GM19099 (cell line): ENCODE data around the gene MYH6.

Source experiments
- POLR2A ChIP-seq: IDR thresholded peaks from 3 replicates; pipeline ENCODE4 v1.6.1; 2011; ENCODE audit warnings: low read depth; ENCODE audit not compliant: insufficient read length; ENCODE audit errors: extremely low read depth

The MYH6 gene

DNA sequence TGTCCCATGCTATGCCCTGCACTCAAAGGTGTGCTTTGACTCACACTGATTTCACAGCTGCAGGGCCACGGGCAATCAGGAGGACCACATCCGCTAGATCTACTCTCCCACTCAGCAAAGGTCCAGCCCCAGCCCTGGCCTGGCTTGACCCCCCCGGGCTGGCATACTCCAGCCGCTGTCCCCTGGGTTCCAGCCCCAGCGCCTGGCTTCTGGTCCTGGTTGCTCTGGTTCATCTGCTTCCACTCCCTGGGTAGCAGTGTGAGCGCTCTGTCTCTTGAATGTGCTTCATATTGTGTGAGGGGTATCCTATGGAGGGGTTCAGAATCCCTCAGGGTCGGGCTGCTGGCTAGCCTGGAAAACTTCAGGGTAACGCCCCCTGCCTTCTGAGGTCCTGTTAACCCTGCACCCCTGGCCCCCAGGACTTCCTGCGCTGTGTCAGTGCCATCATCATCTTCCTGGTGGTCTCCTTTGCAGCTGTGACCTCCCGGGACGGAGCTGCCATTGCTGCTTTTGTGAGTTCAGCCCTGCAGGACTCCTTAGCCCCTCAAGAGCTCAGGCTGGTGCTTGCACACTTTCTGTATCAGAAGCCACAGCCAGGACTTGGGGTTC is 29.4 kb downstream of the MYH6 start:
- TF ChIP-seq POLR2A = no peak

DNA sequence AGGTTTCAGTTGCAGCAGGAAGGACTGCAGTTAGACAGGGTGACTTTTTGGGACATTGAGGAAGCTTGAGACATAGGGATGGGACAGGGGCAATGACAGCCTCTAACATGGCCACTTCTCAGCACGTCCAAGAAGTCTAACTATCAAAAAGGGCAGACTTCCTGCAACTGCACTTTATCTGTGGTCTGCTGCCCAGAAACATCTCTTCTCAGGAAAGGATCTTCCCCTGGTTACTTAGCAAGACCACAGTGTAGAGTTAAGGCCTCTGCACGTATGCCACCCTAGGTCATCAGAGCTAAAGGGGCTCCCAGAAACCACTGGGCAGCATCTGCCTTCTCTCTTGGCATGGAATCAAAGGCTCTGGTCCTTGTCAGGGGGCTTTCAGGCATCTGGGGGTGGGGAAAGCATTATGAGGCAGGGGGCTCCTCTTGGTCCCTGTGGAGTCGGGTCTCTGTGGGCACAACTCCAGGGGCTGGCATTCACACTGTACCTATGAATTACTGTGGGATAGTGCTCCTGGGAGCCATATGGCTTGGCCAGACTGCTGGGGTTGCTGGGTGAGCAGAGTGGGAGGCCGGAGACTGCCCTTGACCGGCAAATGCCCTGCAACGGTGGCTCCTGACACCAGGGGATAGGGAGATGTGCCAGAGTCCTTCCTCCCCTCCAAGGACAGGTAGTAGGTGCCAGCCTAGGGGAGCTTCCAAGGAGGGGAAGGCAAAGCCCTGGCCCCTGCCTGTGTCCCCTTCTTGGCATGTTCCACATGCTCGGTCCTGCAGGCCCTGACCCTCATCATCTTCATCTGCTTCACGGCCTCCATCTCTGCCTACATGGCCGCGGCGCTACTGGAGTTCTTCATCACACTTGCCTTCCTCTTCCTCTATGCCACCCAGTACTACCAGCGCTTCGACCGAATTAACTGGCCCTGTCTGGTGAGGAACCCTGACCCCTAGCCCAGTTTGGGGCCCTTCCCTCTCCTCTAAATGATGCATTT is 30.2 kb downstream of the MYH6 start:
- no peak for TF ChIP-seq POLR2A

DNA sequence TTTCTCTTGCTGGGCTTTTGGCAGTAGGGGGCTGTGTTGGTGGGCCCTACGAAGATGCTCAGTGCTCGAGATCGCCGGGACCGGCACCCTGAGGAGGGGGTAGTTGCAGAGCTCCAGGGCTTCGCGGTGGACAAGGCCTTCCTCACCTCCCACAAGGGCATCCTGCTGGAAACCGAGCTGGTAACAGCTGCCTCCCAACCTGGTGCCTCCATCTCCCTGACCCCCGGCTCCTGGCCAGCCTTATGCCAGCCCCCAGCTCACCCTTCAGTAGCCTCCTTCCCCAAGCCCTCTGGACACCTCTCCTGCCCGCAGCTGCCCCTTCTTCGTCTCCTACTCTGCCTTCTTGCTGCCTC is 30.9 kb downstream of the MYH6 start:
- no peak for TF ChIP-seq POLR2A

DNA sequence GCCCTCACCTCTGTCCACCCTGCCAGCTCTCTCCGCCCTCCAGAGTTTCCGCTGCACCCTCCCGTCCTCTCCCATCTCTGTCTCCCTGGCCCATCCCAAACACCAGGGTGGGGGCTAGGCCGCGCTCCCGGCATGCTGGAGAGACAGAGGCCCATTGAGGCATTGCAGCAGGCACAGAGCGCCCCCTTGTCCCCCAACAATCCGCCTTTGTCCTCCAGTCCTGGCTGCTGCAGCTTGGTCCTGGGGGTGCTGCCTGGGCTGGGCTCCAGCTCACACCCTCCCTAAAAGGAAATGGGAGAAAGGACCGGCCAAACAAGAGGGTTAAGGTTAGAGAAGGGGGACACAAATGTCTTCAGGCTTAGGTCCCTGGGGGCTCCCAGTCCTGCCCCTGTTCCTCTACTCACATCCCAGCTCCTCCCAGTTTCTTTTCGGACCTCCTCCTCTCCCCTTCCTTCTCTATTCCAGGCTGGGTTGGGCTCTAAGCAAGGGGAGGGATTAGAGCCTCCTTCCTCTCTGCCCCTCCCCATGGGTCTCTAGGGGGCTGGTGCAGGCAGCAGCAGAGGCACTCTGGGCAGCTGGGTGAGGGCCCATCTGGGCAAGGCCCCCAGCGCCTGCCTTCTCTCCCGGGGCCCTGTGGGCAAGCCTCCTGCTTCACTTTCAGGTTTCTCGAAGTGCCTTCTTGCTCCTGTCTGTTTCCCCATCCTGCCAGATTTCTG is 31.4 kb downstream of the MYH6 start, which contains the start of gene CMTM5:
TSS of gene CMTM5 (plus strand) at position 565 of the 716 bp plus-strand sequence. CDS start 206 bp downstream, outside the sequence.
- TF ChIP-seq POLR2A = no peak

DNA sequence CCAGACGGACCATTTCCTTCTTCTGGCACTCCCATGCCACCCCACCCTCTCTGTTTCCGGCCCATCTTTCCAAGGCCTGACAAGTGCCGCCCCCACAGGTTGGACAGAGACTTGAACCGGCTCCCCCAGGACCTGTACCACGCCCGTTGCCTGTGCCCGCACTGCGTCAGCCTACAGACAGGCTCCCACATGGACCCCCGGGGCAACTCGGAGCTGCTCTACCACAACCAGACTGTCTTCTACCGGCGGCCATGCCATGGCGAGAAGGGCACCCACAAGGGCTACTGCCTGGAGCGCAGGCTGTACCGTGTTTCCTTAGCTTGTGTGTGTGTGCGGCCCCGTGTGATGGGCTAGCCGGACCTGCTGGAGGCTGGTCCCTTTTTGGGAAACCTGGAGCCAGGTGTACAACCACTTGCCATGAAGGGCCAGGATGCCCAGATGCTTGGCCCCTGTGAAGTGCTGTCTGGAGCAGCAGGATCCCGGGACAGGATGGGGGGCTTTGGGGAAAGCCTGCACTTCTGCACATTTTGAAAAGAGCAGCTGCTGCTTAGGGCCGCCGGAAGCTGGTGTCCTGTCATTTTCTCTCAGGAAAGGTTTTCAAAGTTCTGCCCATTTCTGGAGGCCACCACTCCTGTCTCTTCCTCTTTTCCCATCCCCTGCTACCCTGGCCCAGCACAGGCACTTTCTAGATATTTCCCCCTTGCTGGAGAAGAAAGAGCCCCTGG is 32.4 kb downstream of the MYH6 start:
- no peak for TF ChIP-seq POLR2A

DNA sequence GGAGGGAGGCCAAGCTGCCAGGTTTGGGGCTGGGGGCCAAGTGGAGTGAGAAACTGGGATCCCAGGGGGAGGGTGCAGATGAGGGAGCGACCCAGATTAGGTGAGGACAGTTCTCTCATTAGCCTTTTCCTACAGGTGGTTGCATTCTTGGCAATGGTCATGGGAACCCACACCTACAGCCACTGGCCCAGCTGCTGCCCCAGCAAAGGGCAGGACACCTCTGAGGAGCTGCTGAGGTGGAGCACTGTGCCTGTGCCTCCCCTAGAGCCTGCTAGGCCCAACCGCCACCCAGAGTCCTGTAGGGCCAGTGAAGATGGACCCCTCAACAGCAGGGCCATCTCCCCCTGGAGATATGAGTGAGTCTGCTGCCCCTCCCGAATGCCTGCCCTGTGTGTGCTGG is 35.0 kb downstream of the MYH6 start:
- no peak for TF ChIP-seq POLR2A

DNA sequence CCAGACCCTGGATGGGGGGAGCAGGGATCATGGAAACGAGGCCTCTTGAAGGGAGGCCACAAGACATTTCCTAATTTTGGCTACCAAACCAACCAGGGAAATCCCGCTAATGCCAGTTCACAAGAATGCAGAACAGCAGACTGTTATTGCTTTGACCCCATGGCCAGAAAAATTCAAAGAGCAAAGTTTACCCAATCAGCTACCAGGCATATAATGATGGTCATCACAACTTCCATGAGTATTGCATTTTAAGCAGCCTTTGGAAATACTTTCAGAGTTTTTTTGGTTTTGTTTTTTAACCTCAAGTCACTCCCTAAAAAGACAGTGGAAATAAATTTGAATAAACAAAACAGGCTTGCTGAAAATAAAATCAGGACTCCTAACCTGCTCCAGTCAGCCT is 35.6 kb downstream of the MYH6 start, which contains the start of gene IL25:
TSS of gene IL25 (plus strand) at position 301 of the 400 bp plus-strand sequence.
- no peak for TF ChIP-seq POLR2A

DNA sequence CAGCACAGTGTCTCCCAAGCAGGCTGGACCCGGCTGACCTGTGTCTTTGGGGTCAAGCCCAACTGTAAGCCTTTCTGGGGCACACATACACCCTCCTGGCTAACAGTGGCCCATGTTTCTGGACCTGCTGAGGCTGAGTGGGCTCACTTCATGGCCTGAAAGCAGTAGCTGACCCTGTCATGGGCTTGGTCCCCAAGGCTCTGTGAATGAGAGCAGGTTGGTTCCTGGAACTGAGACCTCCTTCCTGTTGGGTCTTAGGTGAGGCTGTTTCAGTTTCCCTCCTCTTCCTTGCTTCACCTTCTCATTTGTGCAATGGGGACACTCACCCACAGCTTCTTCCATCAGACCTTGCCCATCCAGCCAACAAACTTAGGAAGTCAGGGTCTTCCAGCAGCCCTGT is 36.2 kb downstream of the MYH6 start:
- no peak for TF ChIP-seq POLR2A

DNA sequence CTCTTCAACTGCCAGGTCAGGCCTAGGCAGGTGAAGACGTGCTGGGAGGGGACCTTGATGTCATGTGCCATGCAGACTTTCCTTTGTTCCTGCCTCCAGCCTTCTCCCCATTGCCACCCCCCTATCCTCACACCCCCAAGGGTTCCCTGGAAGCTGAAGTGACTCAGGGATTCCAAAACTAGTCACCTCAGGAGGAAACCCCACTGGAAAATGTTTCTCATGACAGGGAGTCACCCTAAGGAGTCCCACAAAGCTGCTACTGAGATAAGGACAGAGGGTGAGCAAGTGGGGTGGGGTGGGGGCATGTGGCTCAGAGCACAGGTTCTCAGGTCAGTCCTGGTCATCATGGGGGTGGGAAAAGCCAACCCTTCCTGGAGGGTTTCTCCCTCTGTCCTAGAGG is 37.9 kb downstream of the MYH6 start:
- TF ChIP-seq POLR2A = no peak

DNA sequence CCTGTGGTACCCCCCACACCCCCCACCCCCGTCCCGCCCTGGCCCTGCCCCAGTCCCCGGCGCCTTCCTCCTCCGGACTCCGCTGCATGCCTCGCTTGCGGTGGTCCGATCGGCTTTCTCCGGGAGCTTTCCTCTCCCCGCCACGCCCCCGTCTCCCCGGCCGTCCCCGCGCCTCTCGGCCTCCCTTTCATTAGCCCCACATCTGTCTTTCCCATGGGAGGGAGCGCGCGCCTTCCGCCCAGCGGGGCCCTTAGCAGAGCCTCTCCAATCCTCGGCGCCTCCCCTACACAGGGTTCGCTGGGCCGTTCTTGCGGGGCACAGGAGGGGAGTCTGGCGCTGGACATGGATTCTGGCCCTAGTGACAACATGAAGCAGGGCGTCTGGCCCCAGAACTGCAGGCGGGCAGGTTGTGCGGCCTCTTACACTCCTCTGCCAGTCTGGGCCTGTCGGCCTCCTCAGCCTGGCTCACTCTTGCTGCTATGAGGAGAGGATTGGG is 41.6 kb downstream of the MYH6 start:
- no peak for TF ChIP-seq POLR2A

DNA sequence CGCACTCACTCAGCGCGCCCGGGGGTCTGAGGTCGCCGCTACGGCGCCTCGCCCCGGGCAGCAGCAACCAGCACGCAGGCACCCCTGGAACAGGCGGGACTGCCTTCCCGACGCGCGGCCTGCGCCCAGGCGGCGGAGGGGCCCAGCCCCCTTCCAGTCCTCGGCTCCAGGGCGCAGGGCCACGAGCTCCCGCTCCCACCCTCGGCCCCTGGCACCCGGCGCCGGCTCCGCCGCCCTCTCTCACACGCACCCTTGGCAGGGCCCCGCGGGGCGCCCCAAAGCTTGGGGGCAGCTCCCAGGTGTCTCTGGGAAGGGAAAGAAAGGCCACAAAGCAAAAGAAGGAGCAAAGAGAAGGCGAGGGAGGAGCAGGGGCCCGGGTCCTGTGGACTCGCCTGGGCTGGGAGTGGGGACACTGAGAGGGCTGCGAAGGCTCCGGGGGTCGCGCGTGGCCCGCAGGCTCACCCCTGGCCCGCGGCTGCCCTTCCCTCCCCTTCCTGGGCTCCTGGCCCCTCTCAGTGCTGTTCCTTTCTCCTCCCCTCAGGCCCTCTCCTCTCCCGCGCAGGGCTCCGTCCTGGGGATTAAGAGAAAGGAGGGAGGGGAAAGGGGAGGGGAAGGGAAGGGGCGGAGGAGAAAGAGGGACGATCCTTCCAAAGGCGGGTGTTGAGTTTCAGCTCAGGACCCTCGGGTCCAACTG is 42.2 kb downstream of the MYH6 start:
- TF ChIP-seq POLR2A = no peak

DNA sequence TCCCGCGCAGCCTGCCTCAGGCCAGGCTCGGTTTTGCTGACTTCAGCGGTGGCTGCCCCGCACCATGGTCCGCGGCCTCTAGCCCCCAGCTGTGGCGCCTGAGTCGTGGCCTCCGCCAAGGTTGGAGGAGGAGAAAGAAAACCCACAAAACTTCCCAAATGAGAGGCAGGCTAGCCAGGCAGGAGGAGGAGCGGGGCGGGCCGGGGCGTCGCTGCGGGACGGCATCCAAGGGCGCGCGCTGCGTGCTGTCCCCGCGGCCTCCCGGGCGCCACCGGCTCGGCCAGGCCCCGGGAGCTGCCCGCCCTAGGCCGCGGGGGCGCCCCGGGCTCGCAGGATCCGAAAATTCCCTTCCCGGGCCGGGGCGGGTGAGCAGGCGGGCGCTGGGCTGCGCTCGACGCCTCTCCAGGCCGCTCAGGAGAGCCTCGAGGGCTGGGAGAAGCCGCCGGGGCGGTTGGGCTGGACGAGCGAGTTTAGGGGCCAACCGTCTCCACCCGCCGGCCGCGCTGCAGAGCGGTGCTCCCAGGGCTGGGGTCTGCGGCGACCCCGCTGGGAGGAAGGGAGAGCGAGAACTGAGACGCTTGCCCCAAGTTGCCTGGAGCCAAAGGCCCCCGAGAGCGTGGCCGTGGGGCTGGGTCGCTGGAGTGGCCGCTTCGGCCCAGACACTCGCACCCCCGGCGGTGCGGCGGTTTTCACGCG is 42.9 kb downstream of the MYH6 start, which contains the start of gene EFS:
TSS of gene EFS (minus strand) at position 137 of the 696 bp plus-strand sequence. CDS start 147 bp downstream, outside the sequence.
- TF ChIP-seq POLR2A = no peak

DNA sequence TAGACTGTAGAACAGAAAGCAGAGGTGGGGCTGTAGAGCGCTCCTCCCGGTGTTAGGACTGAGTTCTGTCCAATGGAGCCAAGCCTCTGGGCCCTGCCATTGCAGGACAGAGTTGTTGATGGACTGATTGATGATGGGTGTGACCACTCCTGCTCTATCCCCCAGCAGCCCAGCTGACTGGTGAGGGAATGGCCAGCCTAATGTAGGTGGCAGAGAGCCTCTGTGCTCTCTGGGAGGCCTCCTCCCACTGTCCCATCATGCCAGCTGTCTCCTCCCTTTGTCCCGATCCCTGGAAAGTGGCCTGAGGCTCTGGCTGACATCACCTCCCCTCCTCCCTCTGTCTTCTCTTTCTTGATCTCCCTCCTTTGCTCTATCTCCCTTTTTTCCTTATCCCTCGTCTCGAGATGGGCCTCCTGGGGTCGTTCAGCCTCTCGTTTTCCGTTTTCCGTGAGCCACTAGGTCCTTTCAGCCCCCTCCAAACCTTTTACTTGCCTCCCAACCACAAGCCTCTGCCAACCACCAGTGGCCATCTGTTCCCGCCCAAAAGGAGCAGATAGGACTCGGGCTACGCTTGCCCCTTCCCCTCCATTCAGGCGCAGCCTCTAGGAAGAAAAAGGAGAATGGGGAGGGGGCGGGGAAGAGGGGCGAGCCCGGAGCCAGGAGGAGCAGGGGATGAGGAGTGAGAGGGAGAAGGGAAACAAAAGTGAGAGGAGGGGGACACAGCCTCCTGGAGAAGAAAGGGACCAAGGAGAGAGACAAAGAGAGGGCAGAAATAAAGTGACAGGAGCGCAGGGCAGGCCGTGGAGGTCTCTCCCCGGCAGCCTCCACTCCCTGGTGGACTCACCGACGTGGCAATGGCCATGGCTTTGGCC is 43.7 kb downstream of the MYH6 start:
- no peak for TF ChIP-seq POLR2A

DNA sequence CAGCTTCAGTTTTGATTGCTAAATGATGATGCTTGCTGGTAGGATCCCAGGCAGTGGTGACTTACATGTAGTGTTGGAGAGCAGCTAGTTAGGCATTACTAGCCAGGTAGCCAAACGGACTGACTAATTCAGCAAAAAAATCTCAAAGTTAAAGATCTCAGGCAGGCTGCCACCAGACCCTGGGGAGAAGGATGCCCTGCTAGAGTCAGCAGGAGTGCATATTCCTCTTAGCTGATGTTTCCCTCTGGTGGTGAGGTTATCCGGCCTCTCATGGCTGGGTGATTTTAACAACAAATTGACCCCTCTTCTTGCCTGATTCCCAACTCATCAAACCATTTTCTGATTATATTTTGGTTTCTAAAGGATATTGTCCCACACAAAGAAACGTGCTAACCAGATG is 45.9 kb downstream of the MYH6 start:
- no peak for TF ChIP-seq POLR2A
